ENCODE results near the gene PMEL. TPM values are rescaled to one million over a fixed set of nuclear protein-coding genes. Genes with fewer than 3 reads are reported as not detected.

PMEL gene
- total RNA-seq, 1 experiment from 2014 or later, result not detected

DNA sequence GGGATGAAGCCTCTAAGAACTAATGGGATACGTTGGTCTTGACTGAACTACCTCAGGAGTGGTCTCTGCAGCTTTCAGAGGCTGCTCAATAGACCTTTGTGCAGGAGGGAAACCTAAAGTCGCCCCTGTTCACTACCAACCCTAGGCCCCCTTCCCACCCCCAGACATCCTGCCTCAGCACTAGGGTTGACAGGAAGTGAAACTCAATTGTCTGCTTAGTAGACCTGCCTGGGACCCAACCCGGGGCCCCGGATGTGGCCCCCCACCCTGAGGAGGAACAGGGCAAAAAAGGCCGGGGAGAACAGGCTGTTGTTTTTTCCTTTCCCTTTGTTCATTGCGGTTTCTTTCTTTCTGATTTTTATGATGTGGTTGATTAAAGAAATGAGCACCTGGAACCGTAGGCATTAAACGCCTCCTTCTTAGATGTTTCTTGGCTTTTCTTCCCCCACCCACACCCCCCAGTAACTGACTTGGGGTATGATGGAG is 36.5 kb downstream of the PMEL start:
- BruUV-seq (replicated peaks), result no TSS peak
- TF ChIP-seq, protein P1, sequence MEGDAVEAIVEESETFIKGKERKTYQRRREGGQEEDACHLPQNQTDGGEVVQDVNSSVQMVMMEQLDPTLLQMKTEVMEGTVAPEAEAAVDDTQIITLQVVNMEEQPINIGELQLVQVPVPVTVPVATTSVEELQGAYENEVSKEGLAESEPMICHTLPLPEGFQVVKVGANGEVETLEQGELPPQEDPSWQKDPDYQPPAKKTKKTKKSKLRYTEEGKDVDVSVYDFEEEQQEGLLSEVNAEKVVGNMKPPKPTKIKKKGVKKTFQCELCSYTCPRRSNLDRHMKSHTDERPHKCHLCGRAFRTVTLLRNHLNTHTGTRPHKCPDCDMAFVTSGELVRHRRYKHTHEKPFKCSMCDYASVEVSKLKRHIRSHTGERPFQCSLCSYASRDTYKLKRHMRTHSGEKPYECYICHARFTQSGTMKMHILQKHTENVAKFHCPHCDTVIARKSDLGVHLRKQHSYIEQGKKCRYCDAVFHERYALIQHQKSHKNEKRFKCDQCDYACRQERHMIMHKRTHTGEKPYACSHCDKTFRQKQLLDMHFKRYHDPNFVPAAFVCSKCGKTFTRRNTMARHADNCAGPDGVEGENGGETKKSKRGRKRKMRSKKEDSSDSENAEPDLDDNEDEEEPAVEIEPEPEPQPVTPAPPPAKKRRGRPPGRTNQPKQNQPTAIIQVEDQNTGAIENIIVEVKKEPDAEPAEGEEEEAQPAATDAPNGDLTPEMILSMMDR (IDR thresholded peaks at IDR 0.05; ENCODE audit: unreplicated experiment), result no peak
- intact Hi-C loops (cut with micrococcal nuclease), result no loop called here
- Mint-ChIP-seq H3K4me3 (ENCODE audit: unreplicated experiment) (peak overlapping the region; percentile 48), H3K27me3 (ENCODE audit: insufficient read depth, unreplicated experiment) (no peaks in the 10 kb centered on the region), H3K4me1 (ENCODE audit: insufficient read depth, unreplicated experiment) (peaks cover 41% of the 10 kb centered on the region), H3K27ac (ENCODE audit: low read depth, unreplicated experiment) (peak overlapping the region; percentile 89), H3K9me3 (ENCODE audit: unreplicated experiment) (no peaks in the 10 kb centered on the region), H3K36me3 (ENCODE audit: insufficient read depth, unreplicated experiment) (peaks cover 3% of the 10 kb centered on the region)
- CTCF ChIA-PET, result interaction anchor here (0.5 to 8.2 kb wide), 10 partner anchors 9 to 191 kb away, joined by 3 to 108 read pairs (median 4); partner anchors contain the start of genes DNAJC14, ORMDL2 and SARNP
- DNase-seq (ENCODE audit: unreplicated experiment), result no peak
- POLR2A ChIA-PET, result interaction anchor here (0.6 to 12.6 kb wide), 15 partner anchors 9 to 200 kb away, joined by 3 to 207 read pairs (median 10); partner anchors contain the start of genes CD63, DNAJC14, ORMDL2 and RAB5B

DNA sequence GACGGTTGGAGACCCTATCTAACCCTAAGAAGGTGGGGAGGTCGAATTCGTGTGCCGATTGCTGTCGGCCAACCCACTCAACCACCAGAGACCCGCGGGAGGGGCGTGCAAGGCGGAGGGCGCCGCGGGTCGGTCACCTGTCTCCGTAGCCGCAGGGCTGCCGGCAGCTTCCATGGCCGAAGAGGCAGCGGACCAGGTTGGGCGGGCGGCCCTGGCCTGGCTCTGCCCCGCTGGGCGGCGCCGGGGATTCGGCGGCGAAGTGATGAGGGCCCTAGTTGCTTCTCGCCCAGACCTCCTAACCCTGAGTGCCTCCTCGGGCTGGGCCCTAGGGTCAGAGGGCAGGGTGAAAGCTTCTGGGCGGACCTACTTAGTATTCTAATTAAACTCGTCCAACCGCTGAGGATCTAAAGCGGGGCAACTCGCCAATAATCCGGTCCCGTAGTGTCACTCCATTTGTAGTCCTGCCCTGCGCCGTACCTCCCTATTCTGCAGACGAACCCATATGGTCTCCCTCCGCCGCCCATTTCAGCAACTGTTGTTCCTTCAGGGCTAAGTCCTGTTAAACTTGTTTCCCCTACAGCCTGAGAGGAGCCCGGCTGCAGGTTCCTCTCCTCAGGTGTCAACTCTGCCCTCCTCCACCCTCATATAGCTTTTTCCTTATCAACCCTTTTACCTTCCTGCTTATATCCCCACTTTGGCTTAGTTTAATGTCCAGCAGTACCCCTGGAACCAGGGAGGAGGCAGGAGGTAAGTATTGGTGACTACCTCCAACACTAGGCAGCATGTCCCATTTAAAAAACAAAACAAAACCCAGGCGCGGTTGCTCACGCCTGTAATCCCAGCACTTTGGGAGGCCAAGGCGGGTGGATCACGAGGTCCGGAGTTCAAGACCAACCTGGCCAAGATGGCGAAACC is 38.0 kb downstream of the PMEL start, which contains the start of gene PYM1:
Gene PYM1 (minus strand): TSS at position 307 of the 915 bp plus-strand sequence. CDS start 133 bp downstream, at position 174.
- Mint-ChIP-seq H3K9me3 (ENCODE audit: unreplicated experiment) (no peaks in the 10 kb centered on the region), H3K27me3 (ENCODE audit: insufficient read depth, unreplicated experiment) (no peaks in the 10 kb centered on the region), H3K36me3 (ENCODE audit: insufficient read depth, unreplicated experiment) (peaks cover 15% of the 10 kb centered on the region), H3K27ac (ENCODE audit: low read depth, unreplicated experiment) (peak within 1 kb of the TSS; percentile 93), H3K4me1 (ENCODE audit: insufficient read depth, unreplicated experiment) (peaks cover 43% of the 10 kb centered on the region), H3K4me3 (ENCODE audit: unreplicated experiment) (peak within 1 kb of the TSS; percentile 95)
- ChIA-PET CTCF (interaction anchor here (0.6 to 8.2 kb wide), 9 partner anchors 10 to 431 kb away, joined by 3 to 108 read pairs (median 4); partner anchors contain the start of genes ORMDL2 and SARNP), POLR2A (interaction anchor here (0.7 to 12.6 kb wide), 17 partner anchors 11 to 198 kb away, joined by 3 to 207 read pairs (median 4); partner anchors contain the start of genes CD63, DNAJC14, ORMDL2 and RAB5B)
- no TSS peak for BruUV-seq (replicated peaks)
- peak; percentile 87 for DNase-seq (ENCODE audit: unreplicated experiment)
- intact Hi-C loops (cut with micrococcal nuclease), result loop anchor here (1.0 kb wide), 2 partner anchors 80 to 99 kb away; partner anchors contain the start of gene DNAJC14
- TF ChIP-seq, protein P1 (IDR thresholded peaks at IDR 0.05; ENCODE audit: unreplicated experiment), result no peak

DNA sequence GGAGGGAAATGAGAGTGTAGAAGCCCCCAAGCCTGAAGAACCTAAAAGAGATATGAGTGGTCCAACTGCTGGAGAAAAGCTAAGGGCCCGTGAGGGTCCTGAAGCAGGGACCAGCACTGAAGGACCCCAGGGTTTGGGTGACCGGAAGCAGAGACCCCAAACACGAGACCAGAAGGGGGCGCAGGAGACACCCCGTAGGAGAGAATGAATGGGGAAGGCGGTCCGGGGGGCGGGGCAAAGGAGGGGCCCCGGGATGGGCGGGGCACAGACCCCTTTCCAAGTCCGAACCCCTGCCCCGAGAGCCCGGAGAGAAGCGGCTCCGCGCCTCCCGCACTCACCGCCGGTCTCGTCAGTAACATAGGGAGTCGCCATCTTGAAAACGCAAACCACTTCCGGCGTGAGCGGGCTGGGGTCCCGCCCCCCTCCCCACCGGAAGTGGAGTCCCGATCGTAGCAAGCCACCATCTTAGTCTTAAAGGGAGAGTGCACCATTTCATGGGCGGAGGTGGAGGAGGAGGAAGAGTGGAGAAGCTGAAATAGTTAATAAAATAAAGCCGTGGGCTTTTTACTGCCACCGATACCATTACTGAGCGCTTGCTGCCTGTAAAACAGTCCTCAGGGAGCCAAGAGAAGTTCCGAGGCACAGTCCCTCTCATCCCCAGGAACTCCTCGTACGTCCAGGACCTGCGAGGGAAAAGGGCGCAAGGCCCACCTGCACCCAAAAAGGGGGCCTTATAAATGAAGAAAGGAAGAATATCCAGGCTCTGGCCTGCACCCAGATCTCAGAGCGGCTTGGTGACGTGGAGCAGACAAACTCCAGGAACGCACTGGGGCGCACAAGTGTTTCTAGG is 38.9 kb downstream of the PMEL start:
- POLR2A ChIA-PET, result interaction anchor here (0.7 to 12.6 kb wide), 17 partner anchors 11 to 271 kb away, joined by 3 to 207 read pairs (median 4); partner anchors contain the start of genes CD63, DNAJC14, ORMDL2 and RAB5B
- Mint-ChIP-seq H3K27ac (ENCODE audit: low read depth, unreplicated experiment) (peak overlapping the region; percentile 93), H3K27me3 (ENCODE audit: insufficient read depth, unreplicated experiment) (no peaks in the 10 kb centered on the region), H3K4me1 (ENCODE audit: insufficient read depth, unreplicated experiment) (peaks cover 38% of the 10 kb centered on the region), H3K36me3 (ENCODE audit: insufficient read depth, unreplicated experiment) (peaks cover 24% of the 10 kb centered on the region), H3K4me3 (ENCODE audit: unreplicated experiment) (peak overlapping the region; percentile 95), H3K9me3 (ENCODE audit: unreplicated experiment) (no peaks in the 10 kb centered on the region)
- intact Hi-C loops (cut with micrococcal nuclease), result loop anchor here (1.0 kb wide), 4 partner anchors 46 to 110 kb away; partner anchors contain the start of genes DNAJC14 and SARNP
- TF ChIP-seq, protein P1 (IDR thresholded peaks at IDR 0.05; ENCODE audit: unreplicated experiment), result peak; percentile 85
- DNase-seq (ENCODE audit: unreplicated experiment), result peak; percentile 91
- no TSS peak for BruUV-seq (replicated peaks)
- CTCF ChIA-PET, result interaction anchor here (0.6 to 8.2 kb wide), 30 partner anchors 10 to 187 kb away, joined by 3 to 108 read pairs (median 4); partner anchors contain the start of genes DNAJC14, ORMDL2, RAB5B and SARNP

Data from MCF 10A (cell line).